NCI-H128 (cell line): ENCODE results near the gene AMPD2.
"Not testable (repeated sequence)": the region's sequence is repeated elsewhere in the genome, so short reads cannot be mapped to it uniquely, and the experiment has no call there.

Source experiments
- DNase-seq: peaks from one replicate; lab custom pipeline; 2025; ENCODE audit not compliant: unreplicated experiment; lab: John Stamatoyannopoulos, UW

AMPD2 gene

GRCh38 chr1:109649491-109649914, 29.9 kb downstream of the AMPD2 start:
- no peak for DNase-seq

DNA sequence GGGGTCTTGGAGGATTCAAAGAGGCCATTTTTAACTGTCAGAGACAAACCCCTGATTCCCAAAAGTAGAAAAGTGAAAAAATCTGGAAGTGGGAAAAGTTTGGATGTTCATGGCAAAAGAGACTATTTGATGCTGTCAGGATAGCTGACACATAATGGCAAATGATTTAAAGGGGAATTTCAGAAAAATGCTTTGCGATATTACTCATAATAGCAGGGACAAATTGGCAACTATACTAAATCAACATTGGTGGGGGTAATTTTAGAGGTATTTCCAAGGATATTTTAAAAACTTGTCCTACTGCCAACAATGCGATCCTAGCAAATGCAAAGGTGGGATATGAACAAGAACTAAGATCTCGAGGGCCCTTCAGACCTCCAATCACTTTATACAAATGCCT, 31.0 kb downstream of the AMPD2 start:
- DNase-seq = no peak

GRCh38 chr1:109652402-109652801, 32.8 kb downstream of the AMPD2 start:
- no peak for DNase-seq

DNA sequence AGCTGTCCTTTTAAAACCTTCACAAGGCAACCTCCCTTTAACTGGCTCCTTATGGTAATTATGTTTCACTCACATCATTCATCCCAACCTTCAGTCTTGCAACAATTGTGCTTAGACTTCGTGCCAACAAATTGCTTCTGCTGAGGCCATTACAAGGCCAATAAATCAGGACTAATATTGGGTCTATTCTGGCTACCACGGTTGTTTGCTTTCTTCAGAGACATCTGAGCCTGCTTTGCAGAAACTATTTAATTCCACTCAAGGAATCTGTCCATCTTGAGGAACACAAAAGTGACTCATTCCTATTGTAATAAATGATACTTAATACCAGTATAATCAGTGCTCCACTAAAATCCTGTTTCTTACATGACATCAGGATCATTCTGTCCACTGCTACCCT, 33.7 kb downstream of the AMPD2 start:
- no peak for DNase-seq

- DNase-seq = no peak
Observed at GRCh38 chr1:109654519-109654918, 34.9 kb downstream of the AMPD2 start.

- DNase-seq = no peak
Observed at GRCh38 chr1:109655615-109656519, 36.2 kb downstream of the AMPD2 start, which contains the start of gene GSTM4. Gene GSTM4, plus strand, starts transcription at chr1:109656099. Its CDS starts 291 bp downstream, at chr1:109656390.

DNA sequence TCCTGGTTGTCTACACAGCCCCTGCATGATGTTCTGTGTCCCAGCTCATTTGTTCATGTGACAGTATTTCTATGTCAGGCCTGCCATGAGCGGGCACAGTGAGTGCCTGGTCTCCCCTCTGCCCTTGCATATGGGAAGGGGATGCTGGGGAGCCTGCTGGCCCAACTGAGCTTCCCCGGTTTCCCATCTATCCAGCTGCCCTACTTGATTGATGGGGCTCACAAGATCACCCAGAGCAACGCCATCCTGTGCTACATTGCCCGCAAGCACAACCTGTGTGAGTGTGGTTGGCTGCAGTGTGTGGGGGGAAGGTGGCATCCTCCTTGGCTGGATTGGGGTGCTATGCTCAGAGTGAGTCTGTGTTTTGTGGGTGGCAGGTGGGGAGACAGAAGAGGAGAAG, 37.8 kb downstream of the AMPD2 start:
- no peak for DNase-seq

- DNase-seq = no peak
Observed at GRCh38 chr1:109657970-109658369, 38.3 kb downstream of the AMPD2 start.

GRCh38 chr1:109658533-109659042, 39.0 kb downstream of the AMPD2 start:
- no peak for DNase-seq

DNA sequence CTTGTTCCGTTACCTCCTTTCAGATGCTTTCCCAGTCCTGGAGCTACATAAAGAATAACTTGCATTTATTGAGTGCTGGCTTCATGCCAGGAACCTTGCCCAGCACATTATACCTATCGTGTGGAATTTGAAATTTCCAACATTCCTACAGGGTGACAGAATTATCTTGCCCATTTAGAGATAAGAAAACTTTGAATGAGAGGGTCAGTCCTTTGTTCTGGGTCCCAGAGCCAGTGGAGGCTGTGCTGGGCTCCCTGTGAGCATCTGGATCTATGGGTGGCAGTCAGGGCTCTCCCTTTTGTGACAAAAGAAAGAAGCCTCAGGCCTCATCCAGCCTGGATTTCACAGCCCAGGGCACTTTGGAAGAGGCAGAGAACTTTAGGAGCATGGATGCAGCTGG, 39.5 kb downstream of the AMPD2 start:
- no peak for DNase-seq

DNA sequence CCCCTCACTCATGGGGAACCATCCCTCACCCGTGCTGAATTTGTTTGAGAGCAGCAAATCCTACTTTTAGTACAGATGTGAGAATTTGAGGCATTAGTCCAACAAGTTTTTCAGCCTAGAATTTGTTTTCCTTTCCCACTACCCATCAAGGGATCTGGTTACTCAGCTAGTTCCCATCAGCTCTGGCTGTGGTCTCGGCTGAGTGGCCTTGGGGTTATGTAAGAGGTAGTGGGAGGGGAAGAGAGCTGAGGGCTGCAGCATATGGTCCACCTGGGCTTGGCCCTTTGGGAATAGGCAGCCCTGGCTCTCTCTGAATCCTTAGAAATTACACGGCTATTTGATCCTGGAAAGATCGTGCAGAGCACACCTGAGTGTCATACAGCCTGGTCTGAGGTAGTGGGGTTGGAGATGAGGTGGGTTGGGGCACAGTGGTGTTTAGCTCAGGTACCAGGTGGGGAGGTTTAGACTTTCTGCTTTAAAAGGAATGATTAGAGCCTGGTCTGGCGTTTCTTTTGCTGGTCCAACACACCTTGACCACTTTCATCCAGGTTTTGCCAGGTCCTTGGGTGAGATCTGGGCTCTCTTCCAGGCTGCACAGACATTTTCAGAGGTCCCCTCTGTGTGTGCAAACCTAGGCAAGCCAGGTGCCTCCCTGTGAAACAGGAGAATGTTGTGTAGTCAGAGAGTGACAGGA, 40.5 kb downstream of the AMPD2 start:
- DNase-seq = peak; percentile 66

DNA sequence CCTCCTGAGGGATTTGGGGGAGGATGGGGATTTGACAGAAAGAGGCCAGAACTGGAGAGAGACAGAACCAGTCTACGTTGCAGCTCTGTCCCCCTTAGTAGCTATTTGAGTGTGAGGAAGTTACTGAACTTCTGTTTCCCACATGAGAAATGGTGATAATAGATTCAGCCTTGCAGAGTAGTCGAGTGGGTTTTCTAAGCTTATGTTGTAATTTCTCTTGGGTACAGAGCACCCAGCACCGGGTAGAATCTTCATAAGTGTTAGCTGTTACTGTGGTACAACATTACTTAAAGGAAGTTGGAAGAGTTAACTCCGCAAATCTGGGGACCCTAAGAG, 41.0 kb downstream of the AMPD2 start:
- not testable (repeated sequence) for DNase-seq

GRCh38 chr1:109661391-109661790, 41.8 kb downstream of the AMPD2 start:
- DNase-seq = no peak

- DNase-seq = no peak
Observed at GRCh38 chr1:109664671-109665070, 45.0 kb downstream of the AMPD2 start.

- DNase-seq = no peak
Observed at GRCh38 chr1:109667452-109668122, 48.0 kb downstream of the AMPD2 start, which contains the start of gene GSTM2. Gene GSTM2, plus strand, starts transcription at chr1:109668057. Its CDS starts 59 bp downstream, at chr1:109668116.

DNA sequence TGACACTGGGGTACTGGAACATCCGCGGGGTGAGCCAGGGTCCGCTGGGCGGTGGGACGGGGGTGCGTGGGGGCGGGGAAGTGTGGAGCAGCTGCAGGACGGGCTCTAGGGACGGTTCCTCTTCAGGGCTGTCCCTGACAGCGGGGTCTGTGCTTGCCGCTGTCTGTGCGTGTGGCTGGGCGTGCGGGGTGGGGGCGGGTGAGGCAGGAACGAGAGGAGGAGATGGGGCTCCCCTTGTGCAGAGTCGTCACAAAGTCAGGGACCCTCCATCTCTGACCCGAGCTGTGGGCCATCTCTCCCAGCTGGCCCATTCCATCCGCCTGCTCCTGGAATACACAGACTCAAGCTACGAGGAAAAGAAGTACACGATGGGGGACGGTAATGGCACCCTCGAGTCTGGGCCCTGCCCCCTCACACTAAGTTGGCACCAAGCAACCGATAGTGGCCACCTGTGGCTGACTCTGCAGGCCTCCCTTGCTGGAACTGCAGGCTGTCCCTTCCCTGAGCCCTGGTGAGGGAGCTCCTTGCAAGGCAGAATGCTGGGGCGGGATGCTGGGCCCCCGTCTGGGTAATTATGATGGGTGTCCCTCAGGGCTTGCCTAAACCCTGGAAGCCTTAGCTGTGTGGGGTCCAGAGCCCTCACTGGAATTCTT, 48.6 kb downstream of the AMPD2 start:
- DNase-seq = no peak

- DNase-seq = no peak
Observed at GRCh38 chr1:109669246-109669948, 49.8 kb downstream of the AMPD2 start.

- not testable (repeated sequence) for DNase-seq
Observed at GRCh38 chr1:109669949-109670302, 50.3 kb downstream of the AMPD2 start.

- no peak for DNase-seq
Observed at GRCh38 chr1:109671067-109671466, 51.4 kb downstream of the AMPD2 start.

DNA sequence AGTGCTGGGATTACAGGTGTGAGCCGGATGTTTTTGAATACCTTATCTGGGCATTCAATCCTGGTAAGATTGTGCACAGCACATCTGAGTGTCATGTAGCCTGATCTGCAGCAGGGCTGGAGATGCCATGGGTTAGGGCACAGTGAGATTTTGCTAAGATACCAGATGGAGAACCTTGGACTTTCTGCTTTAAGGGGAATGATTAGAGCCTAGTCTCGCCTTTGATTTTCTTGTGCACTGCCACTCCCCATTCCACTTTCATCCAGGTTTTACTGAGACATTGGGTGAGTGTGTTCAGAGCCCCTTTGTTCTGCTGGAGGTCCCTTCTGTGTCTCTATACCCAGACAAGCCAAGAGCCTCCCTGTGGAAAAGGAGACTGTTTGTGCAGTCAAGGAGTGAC, 54.2 kb downstream of the AMPD2 start:
- not testable (repeated sequence) for DNase-seq
